ENCODE results near the gene CLEC2D.

DNA sequence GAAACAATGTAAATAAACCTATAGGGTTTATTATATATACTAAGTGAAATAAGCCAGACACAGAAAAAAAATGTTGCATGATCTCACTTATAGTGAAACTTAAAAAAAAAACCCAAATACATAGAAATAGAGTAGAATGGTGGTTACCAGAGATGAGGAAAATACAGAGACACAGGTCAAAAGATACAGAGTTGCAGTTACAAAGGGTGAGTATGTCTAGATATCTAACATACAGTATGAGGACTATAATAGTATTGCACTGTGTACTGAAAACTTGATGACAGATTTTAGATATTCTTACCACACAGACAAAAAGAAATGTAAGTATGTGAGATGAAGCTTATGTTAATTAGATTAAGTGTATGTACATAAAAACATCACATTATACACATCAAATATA is 28.1 kb downstream of the CLEC2D start:
- TF ChIP-seq POLR2A (IDR thresholded peaks at IDR 0.05): no peak
- no peak for TF ChIP-seq CTCF (IDR thresholded peaks at IDR 0.05)
- no peak for TF ChIP-seq POLR2AphosphoS5 (IDR thresholded peaks at IDR 0.05)

Measured in breast epithelium (tissue), 3 donors.